SHP77 (cell line): ENCODE results near the gene TAF9B.
"Not testable (repeated sequence)": the region's sequence is repeated elsewhere in the genome, so short reads cannot be mapped to it uniquely, and the experiment has no call there.

ENCODE experiments used
- DNase-seq, 2 experiments: peaks; one replicate each; lab custom pipeline; 2025; lab: John Stamatoyannopoulos, UW

Gene TAF9B

GRCh38 chrX:78116365-78116764, 23.1 kb downstream of the TAF9B start:
- DNase-seq = no peak

- no peak for DNase-seq
Measured at GRCh38 chrX:78111140-78111931, 28.1 kb downstream of the TAF9B start.

GRCh38 chrX:78109458-78109857, 30.0 kb downstream of the TAF9B start:
- DNase-seq = no peak

GRCh38 chrX:78106651-78106986, 32.8 kb downstream of the TAF9B start:
- no peak for DNase-seq

DNA sequence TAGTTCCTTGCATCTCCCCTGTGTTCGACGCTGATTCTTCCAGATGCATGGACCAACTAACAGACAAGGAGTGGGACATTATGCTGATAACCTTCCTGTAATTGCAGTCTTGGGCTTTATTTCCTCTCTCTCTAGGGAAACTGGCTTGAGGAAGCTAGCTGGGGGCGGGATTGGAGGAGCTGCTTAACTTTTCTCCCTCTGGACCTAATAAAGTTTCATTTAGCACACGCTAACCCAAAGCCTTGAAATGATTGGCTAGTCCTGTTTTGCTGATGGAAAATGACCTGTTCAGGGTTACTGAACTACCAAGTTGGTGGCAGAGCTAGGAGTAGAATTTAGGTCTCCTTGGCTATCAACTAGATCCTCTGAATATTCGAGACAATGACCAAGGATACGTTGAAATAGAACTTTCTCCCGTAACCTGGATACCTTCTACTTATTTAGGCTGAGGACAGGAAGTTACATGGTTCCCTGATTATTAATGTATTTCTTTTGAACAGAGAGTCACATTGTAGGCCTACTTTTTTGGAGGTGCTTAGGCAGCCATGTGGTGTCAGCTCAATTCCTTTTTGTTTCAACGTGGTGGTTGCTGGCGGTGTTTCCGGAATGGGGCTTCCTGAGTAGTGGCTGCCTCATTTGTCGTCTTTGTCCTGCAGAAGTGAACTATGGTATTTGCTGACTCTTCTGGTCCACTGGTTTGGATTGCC, 33.4 kb downstream of the TAF9B start:
- no peak for DNase-seq

DNA sequence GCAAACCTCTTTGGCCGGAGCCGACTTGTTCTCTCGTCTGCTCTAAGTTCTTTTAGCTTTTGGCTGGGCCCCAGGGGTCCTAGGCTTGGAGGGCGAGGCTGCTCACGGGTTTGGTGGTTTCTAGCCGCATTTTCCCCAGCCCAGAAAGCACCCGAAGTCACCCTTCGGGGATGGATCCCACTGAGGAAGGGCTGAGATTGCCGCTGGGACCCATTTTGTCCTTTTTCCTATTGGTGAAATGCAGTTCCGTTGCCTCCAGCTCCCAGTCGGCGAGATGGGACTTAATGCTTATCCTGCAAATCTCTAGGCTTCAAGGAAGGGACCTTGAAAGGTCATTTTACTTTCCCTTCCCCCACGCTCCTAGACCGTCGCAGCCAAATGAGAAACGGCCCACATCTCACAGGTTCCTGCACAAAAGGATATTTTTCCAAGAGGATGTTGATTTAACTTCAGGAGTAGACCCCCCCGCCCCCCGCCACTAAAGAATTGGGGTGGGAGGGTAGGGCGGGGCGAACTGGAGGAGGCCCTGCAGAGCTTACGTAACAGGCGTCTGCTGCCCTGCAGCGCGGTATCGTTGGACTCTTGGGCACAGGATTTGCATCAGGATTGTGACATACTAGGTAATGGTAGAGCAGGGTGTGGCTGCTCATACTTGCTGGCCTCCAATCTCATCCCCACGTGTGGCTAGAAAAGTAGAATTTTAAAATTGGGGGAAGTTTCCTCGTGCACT, 34.8 kb downstream of the TAF9B start:
- peak in 1 of 2 experiments; percentile 11 for DNase-seq

DNA sequence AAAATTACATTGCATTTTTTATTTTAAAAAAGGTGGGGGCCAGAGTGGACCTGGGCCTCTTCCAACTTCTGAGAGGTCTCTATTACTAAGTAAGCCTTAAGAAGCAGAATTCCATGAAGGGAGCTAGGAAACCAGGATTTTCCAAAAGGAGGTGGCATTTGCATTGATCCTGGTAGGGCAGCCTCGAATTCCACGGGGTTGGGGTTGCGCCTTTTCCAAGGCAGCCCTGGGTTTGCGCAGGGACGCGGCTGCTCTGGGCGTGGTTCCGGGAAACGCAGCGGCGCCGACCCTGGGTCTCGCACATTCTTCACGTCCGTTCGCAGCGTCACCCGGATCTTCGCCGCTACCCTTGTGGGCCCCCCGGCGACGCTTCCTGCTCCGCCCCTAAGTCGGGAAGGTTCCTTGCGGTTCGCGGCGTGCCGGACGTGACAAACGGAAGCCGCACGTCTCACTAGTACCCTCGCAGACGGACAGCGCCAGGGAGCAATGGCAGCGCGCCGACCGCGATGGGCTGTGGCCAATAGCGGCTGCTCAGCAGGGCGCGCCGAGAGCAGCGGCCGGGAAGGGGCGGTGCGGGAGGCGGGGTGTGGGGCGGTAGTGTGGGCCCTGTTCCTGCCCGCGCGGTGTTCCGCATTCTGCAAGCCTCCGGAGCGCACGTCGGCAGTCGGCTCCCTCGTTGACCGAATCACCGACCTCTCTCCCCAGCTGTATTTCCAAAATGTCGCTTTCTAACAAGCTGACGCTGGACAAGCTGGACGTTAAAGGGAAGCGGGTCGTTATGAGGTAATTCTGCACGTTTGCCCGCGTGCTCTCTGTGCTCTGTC, 35.6 kb downstream of the TAF9B start, which contains the start of gene PGK1:
TSS of gene PGK1 (plus strand) at position 626 of the 824 bp plus-strand sequence. CDS start at position 719, 93 bp downstream.
- peak; percentile 81 to 87 for DNase-seq

GRCh38 chrX:78103001-78103622, 36.3 kb downstream of the TAF9B start:
- DNase-seq = no peak

GRCh38 chrX:78102091-78102490, 37.4 kb downstream of the TAF9B start:
- DNase-seq = no peak

DNA sequence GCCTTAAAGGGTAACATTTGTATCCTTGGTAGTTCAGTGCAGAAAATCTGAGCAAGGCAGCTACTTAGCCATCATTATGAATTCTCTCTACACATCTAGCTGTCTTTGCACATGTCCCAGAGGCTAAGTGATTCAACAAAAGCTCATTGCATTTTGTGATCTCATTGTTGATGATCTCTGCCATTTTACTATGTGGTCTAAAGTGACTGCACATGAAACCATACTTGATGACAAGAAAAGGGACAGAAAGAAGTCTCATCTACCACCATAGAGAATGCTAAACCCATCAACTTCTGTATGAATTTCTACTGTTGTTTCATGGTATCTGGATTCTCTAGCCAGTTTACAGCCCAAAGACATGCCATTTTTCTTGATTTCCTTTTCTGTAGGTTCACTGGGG, 41.3 kb downstream of the TAF9B start:
- no peak for DNase-seq

DNA sequence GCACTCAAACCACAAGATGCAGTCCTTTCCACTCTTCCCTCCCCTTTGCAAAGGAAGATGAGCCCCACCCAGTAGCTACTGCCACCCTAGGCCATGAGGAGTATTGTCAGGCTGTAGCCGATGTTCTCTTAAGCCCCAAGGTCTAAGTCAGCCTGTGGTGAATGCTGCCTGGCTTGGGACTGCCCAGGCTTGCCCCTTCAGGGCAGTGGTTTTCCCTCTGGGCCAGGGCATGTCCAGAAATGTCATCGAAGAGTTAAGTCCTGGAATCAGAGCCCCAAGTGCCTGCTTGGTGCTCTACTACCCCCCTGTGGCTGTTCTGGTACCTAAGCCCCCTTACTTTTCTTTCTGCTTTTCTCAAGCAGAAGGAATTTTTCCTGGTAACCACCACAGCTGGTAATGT, 47.2 kb downstream of the TAF9B start:
- no peak for DNase-seq

GRCh38 chrX:78081413-78081812, 58.0 kb downstream of the TAF9B start:
- DNase-seq = not testable (repeated sequence)
